ENCODE results near the gene ZNF414.

DNA sequence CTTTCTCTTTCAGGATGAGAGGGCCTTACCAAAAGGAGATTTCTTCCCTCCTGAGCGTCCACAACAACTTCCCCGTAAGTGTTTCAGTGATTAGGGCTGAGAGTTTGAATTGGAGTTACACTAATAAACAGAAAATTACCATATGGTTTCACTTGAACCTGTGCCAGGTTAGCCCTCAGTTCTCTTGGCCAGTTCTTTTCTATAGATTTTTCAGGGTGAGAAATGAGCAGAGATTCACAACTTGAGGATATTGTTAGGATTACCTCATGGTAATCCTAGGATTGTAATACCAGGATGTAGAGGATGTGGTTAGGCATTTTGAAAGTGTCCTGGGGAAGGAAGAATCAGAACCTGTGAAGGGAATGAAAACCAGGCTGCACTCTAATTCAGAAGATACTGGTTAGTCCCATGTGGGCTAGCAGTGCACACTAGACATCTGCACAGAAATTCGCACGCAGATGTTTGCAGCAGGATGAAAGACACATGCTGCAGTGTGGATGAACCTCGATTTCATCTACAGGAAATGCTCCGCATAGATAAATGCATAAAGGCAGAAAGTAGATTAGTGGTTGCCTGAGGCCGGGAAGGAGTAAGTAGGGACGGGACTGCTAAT is 45.1 kb downstream of the ZNF414 start:
- TF ChIP-seq POLR2AphosphoS5 (IDR thresholded peaks at IDR 0.05): no peak
- TF ChIP-seq, protein P1, sequence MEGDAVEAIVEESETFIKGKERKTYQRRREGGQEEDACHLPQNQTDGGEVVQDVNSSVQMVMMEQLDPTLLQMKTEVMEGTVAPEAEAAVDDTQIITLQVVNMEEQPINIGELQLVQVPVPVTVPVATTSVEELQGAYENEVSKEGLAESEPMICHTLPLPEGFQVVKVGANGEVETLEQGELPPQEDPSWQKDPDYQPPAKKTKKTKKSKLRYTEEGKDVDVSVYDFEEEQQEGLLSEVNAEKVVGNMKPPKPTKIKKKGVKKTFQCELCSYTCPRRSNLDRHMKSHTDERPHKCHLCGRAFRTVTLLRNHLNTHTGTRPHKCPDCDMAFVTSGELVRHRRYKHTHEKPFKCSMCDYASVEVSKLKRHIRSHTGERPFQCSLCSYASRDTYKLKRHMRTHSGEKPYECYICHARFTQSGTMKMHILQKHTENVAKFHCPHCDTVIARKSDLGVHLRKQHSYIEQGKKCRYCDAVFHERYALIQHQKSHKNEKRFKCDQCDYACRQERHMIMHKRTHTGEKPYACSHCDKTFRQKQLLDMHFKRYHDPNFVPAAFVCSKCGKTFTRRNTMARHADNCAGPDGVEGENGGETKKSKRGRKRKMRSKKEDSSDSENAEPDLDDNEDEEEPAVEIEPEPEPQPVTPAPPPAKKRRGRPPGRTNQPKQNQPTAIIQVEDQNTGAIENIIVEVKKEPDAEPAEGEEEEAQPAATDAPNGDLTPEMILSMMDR (IDR thresholded peaks at IDR 0.05): no peak
